Mononuclear cell (primary cell): Measurements from ENCODE around the gene LGI2. TPM values are rescaled to one million over a fixed set of nuclear protein-coding genes. Genes with fewer than 3 reads are reported as not detected.
"Not testable (repeated sequence)": the region's sequence is repeated elsewhere in the genome, so short reads cannot be mapped to it uniquely, and the experiment has no call there.

ENCODE experiments used
- H3K27me3 ChIP-seq: 2 replicates; pipeline ENCODE4 v1.6.0; 2011; ENCODE audit warnings: low read length, control low read depth; ENCODE audit not compliant: insufficient read depth
- H3K4me1 ChIP-seq: 2 replicates; pipeline ENCODE4 v1.5.1; 2011; ENCODE audit warnings: mild to moderate bottlenecking, low read length, control low read depth; ENCODE audit not compliant: insufficient read depth
- H3K4me3 ChIP-seq: 2 replicates; pipeline ENCODE4 v1.5.1; 2011; ENCODE audit warnings: mild to moderate bottlenecking, low read length, moderate library complexity
- H3K9me3 ChIP-seq: 2 replicates; pipeline ENCODE4 v1.5.1; 2011; ENCODE audit warnings: low read depth, mild to moderate bottlenecking, control low read depth, low read length
- total RNA-seq: library from RNA; depleted of rRNA; stranded (reverse); fragments of >200 nt; gene quantifications from one replicate; pipeline ENCODE4 v1.2.3, GENCODE V29; 2012

The LGI2 gene
- total RNA-seq, 1 donor: not detected

DNA sequence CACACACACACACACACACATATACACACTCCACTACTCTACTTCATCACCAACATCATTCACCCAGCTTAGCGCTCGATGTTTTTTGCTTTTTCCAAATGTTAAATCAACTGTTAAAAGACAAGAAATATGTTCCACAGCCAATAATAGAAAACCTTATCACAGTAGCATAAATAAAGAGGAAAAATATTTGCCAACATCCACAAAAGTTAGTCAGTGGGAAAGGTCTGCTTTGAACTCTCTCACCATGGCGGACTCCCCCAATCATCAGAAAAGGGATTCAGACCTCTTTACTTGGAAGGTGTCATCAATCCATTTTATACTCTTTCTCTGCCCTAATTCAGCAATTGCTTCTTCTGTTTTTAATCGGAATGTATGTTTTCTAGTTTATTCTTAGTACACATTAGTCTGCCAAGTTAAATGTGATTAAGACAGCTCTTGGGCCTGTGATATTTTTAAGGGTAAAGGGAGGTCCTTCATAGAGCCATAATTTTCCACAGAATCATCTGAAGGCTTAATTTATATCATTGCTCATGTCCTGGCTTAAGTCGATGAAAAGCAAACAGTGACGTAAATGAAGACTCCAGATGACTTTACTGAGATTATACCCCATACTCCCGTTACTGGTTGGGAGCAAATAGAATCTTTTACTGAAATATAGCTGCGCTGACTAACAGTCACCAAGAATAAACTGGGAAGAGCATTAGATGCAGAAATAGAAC, 29.7 kb upstream of the LGI2 start:
- no peaks in the 10 kb centered on the region for H3K9me3 ChIP-seq
- H3K4me1 ChIP-seq: no peaks in the 10 kb centered on the region
- no peaks in the 10 kb centered on the region for H3K27me3 ChIP-seq
- H3K4me3 ChIP-seq: no peak overlapping the region

DNA sequence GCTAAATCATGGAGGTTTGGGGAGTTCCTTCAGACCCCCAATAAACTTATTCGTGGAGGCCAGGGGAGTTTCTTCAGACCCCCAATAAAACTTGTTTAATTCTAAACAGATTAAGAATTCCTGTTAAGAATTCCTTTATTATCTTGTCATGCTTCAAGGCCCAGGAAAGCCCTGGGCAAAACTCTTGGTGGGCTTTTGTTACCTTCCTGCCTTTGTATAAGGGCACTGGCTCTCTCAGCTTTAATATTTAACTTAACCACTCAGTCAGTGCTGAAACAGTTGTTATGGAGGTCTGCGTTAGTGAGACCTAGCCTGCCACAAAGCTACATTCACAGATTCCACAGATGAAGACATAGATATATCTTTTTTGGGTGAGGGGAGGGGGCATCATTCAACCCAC, 29.0 kb upstream of the LGI2 start:
- no peak overlapping the region for H3K4me3 ChIP-seq
- H3K27me3 ChIP-seq: no peaks in the 10 kb centered on the region
- no peaks in the 10 kb centered on the region for H3K4me1 ChIP-seq
- no peaks in the 10 kb centered on the region for H3K9me3 ChIP-seq

DNA sequence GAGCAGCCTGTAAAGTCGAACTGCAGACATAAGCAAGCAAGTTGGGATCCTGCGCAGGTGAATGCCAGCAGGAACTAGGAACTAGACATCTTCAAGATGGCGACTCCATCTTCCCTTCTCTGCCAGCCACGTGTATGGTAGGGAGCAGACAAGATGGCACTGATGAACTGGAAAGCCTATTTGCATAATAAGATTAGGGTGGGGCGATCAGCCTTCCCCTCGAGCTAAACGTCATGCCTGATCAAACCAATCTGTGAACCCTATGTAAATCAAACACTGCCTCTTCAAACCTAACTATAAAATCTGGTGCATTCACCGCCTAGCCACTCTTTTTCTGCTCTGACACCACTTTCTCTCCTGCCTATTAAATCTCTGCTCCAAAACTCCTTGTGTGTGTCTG, 28.1 kb upstream of the LGI2 start:
- Histone ChIP-seq H3K4me1 (no peaks in the 10 kb centered on the region), H3K4me3 (no peak overlapping the region), H3K27me3 (no peaks in the 10 kb centered on the region), H3K9me3 (no peaks in the 10 kb centered on the region)

DNA sequence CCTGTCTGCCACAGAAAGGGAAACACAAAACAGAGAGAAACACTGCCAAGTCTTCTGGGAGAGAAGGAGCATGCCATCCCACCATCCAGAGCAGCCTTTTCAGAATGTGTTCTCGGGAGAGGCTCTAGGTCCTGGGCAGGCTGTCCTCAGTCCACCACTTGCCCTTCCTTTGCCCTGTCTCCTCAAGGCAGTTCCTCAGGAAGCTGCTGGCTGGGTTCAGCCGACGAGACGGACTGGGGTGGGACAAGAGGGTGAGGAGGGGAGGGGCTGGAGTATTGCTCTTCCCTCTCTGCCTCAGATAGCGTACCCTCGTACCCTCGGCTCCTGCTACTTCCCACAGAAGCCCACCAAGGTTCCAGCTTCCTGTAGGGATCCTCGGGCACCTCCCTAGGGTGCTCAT, 26.6 kb upstream of the LGI2 start:
- no peak overlapping the region for H3K4me3 ChIP-seq
- H3K27me3 ChIP-seq: no peaks in the 10 kb centered on the region
- H3K4me1 ChIP-seq: no peaks in the 10 kb centered on the region
- H3K9me3 ChIP-seq: no peaks in the 10 kb centered on the region

DNA sequence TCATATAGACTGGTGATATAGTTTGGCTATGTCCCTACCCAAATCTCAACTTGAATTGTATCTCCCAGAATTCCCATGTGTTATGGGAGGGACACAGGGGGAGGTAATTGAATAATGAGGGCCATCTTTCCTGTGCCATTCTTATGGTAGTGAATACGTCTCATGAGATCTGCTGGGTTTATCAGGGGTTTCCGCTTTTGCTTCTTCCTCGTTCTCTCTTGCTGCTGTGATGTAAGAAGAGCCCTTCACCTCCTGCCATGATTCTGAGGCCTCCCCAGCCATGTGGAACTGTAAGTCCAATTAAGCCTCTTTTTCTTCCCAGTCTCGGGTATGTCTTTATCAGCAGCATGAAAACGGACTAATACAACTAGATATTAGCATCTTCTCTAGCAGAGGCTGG, 21.3 kb upstream of the LGI2 start:
- H3K4me3 ChIP-seq, H3K27me3 ChIP-seq, H3K9me3 ChIP-seq, H3K4me1 ChIP-seq: not testable (repeated sequence)

DNA sequence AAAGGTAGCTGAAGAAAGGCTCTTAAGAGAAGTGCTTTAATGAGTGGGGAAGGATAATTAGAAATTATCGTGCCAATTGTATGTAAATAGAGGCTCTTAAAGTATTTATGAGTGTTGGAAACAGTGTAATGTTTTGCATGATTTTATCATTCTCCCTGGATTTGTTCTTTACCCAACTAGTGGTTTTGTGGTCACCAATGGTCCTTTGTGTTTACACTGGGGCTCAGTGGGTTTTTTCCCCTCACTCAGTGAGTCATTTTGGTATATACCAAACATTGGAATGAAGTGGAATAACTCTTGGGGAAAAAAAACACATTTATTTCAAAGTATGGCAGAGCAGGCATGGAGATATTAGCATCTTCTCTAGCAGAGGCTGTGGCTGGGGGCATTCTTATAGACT, 20.8 kb upstream of the LGI2 start:
- Histone ChIP-seq H3K4me1 (no peaks in the 10 kb centered on the region), H3K4me3 (no peak overlapping the region), H3K27me3 (peaks cover 3% of the 10 kb centered on the region), H3K9me3 (no peaks in the 10 kb centered on the region)

DNA sequence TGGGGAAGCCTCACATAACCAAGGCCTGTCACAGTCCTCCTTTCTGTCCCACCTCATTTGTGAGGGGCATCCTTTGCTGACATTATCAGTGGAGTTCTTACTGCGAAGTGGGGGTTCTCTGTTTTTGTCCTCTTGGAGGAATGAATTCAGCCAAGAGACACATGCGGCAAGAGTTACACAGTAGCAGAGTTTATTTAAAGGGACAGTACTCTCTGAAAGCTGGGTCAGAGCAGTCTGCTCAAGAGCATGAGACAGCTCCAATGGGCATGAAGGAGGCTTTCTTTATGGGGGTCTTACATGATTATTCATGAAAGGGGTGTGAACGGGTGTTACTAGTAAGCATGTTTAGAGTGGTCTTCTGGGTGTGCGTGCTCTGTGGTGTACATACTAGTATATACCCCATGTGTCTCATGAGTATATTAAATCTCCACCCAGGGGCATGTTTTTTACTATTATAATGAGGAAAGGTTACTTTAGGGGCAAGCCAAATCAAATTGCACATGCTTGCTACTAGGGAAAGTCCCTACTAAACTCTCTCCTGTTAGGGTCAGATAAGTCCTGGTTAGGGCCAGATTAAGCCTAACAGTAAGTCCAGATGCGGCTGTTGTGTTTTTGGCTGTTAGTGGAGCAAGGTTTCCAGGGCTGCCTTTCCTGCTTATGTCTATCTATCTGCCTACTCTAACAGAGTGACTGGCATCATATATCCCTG, 19.8 kb upstream of the LGI2 start:
- H3K9me3 ChIP-seq: no peaks in the 10 kb centered on the region
- no peak overlapping the region for H3K4me3 ChIP-seq
- no peaks in the 10 kb centered on the region for H3K4me1 ChIP-seq
- H3K27me3 ChIP-seq: peaks cover 3% of the 10 kb centered on the region

DNA sequence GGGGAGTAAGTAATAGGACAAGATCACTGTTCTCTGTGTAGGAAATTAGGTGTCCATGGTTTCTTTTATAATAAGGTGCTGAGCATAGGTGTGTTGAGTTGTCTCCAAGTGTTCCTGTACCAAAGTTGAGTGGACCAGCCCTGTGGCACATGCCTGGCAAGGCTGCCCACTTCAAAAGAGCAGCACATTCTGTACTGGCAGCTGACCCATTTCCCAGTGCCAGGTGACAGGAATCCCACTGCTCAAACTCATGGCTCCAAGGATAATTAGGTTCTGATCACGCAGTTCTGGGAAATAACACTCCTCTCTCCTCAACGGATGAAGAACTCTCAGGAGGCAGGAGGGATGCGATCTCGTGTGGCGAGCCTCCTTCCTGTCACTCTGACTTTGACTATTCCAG, 12.8 kb upstream of the LGI2 start:
- Histone ChIP-seq H3K4me1 (no peaks in the 10 kb centered on the region), H3K9me3 (no peaks in the 10 kb centered on the region), H3K4me3 (no peak overlapping the region), H3K27me3 (no peaks in the 10 kb centered on the region)

DNA sequence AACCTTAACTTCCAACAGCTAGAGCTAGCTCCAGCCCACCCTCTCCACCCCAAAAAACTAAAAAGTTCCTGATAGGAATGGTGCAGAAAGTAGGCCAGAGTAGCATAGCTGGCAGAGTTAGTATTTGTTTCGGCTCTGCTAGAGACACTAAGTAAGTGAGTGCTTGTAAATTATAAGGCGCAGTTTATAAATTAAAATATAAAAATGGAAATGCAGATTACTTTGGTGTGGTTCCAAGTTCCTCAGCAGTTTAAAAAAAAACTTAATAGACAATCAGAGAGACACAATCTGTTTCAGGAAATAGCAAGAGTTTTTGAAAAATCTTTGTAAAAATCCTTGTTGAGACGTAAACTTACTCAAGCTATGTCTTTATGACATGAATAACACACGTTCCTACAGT, 2.8 kb upstream of the LGI2 start:
- H3K4me1 ChIP-seq: no peaks in the 10 kb centered on the region
- no peaks in the 10 kb centered on the region for H3K9me3 ChIP-seq
- no peak overlapping the region for H3K4me3 ChIP-seq
- H3K27me3 ChIP-seq: peaks cover 43% of the 10 kb centered on the region

DNA sequence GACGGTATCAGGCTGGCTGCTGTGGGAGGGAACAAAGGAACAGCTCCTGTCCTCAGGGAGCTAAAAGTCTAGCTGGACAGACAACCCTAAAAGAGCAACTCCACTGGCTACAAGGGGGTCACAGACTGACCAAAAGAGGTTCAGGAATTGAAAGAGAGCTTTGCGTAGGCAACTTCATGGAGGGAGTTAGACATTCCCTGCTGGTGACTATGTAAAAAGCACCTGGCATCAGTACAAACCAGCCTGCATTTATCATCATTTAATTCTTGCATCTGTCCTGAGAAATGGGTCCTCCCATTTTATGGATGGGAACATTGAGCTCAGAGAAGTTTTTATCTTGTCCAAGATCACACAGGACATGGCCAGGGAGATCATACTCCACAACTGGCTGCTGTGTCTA, 1.4 kb upstream of the LGI2 start:
- Histone ChIP-seq H3K4me1 (no peaks in the 10 kb centered on the region), H3K9me3 (no peaks in the 10 kb centered on the region), H3K27me3 (peaks cover 56% of the 10 kb centered on the region), H3K4me3 (no peak overlapping the region)

DNA sequence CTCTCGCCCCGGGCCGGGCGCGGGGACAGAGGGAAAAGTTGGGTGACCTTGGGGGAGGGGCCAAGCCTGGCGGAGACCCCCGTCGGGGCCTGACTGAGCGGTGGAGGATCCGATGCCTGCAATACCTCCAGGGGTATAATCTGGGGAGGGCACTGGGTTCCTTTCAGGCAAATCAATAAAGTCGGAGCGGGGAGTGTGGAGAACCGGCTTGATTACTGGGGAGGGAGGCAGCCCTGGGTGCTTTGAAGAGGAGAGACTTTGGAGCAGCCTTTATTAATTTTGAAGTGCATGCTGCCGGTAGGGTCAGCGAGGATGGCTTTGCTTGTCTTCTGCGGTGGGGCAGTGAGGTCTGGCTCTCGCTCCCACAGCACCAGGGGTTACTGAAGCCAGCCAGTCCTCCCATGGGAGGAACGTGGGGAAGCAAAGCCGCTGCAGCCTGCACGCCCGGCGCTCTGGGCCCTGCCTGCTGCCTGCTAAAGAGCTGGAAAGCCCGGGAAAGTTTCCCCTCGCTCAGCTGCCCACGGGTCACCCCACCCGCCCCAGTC, 403 bp upstream of the LGI2 start:
- Histone ChIP-seq H3K9me3 (no peaks in the 10 kb centered on the region), H3K4me1 (no peaks in the 10 kb centered on the region), H3K4me3 (no peak overlapping the region), H3K27me3 (peaks cover 64% of the 10 kb centered on the region)

DNA sequence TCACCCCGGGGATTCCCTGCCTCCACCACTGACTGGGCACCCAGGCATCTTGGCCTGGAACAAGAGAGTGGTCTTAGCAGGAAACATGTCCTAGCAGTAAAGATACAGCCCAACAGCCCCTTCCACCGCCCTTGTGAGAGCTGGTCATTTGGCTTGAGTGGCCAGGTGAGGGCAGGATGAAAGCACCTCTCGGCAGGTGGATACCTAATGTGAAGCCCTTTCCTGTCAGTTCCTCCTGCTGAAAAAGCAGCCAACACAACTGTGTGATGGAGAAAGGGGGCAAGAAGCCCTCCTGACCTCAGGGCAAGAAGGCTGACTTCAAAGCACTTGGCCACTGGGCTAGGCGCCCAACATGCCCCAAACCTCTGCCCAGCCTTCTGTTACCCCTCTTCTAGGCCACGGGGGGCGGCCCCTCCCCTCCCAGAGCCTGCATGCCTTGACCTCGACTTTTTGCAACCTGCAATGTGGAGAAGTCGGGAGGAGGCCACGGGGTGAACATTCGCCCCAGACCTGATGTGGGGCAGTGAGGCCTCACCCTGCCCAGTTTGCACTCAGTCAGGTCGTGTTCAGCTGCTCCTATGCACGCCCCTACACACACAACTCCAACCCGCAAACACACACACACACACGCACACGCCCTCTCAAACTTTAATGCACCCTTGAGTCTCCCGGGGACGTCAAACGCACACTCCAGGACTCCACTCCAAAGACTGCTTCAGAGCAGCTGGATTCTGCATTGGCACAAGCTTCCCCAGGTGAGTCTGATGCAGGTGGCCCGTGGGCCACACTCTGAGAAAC, 1.1 kb downstream of the LGI2 start:
- Histone ChIP-seq H3K4me3 (no peak overlapping the region), H3K9me3 (no peaks in the 10 kb centered on the region), H3K27me3 (peaks cover 68% of the 10 kb centered on the region), H3K4me1 (no peaks in the 10 kb centered on the region)

DNA sequence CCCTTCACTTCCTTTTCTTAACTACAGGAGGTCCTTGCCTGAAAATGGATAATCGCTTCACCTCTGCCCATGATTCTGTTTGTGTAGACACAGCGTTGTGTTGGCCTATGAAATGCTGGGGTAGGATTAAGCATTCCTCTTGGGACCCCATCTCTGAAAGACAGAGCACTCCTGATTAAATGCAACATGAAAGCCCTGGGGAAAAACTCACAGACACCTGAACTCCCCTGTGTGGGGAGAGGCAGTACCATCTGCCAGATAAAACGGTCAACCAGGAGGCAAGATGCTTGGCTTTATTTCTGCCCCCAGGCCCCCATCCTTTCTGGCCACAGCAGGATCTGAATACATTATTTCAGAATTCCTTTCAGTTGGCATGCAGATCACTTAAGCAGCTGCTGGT, 1.9 kb downstream of the LGI2 start:
- H3K4me3 ChIP-seq: no peak overlapping the region
- H3K4me1 ChIP-seq: no peaks in the 10 kb centered on the region
- no peaks in the 10 kb centered on the region for H3K9me3 ChIP-seq
- peaks cover 68% of the 10 kb centered on the region for H3K27me3 ChIP-seq

DNA sequence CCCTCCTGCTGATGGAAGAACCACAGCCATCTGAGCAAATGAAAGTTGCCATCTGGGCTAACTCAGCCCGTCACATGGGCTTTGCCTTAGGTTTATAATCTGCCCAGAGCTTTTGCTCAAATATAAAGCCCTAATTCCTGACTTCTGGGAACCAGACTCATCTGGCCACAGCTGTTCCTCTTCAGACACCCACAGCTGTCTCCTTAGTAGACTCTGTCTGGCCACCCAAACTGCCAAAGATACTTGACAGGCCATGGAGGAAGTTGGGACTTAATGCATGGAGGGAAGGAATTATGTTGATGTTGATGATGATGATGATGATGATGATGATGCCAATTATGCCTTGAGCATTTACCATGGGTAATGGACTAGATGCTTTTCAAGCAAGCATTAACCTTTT, 8.0 kb downstream of the LGI2 start:
- no peak overlapping the region for H3K4me3 ChIP-seq
- H3K9me3 ChIP-seq: no peaks in the 10 kb centered on the region
- H3K27me3 ChIP-seq: peaks cover 18% of the 10 kb centered on the region
- H3K4me1 ChIP-seq: no peaks in the 10 kb centered on the region

DNA sequence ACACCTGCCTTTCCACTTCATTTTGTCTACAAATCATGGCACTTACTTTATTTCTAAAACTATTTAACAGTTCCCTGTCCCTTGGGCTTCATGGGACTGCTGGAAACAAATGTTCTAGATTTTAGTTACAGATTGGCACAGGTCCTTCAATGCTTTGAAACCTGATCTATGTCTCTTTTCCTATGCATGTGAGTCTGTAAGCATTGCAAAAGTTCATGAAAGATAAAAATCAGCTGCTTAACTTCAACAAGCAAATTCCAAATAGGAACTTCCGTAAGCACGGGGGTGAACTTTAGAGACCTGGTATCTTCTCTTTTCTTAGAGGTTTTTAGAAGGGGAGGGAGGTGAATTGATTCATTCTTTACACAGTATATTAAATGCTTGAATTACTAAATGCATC, 9.5 kb downstream of the LGI2 start:
- H3K4me3 ChIP-seq: no peak overlapping the region
- H3K9me3 ChIP-seq: no peaks in the 10 kb centered on the region
- H3K4me1 ChIP-seq: no peaks in the 10 kb centered on the region
- H3K27me3 ChIP-seq: peaks cover 5% of the 10 kb centered on the region
